ENCODE data around the gene ADAM12. TPM values are rescaled to one million over a fixed set of nuclear protein-coding genes. Genes with fewer than 3 reads are reported as not detected.

Gene ADAM12
- total and polyA plus RNA-seq, 2 donors (not counting 3 experiments of a cell fraction or from before 2014, with no cell fraction given): 0.22 to 0.33 TPM

DNA sequence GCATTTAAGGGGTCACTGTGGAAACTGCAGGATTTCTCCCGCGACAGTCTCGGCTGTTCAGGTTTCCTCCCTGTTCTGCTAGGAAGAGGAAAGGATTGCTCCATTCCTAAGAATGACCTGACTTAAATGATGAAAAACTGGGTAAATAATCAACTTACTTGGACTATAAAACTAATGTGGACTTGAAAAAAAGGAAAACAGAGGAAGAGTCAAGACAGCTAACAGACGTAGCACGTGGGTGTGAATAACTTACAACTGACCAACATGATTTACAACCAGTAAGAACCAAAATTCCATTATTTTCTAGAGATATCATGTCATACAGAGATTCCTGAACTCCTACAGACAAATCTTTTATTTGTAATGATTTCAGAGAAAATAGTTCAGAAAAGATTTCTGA is 93.8 kb downstream of the ADAM12 start:
- no peaks in the 10 kb centered on the region for H3K27me3 ChIP-seq (ENCODE audit: control insufficient read depth in 2 of 2, insufficient read depth in 2 of 2, low read length in 2 of 2)
- intact Hi-C loops (cut with micrococcal nuclease) (no loop called here), dilution Hi-C loops (cut with MboI; ENCODE audit: extremely low pct_ligation_motif_present, low sequenced_read_pairs) (no loop called here)
- no peaks in the 10 kb centered on the region for H3K4me1 ChIP-seq (ENCODE audit: control insufficient read depth, extremely low read depth, insufficient read depth, low read length)
- H3K9me3 ChIP-seq (replicated peaks; ENCODE audit: control insufficient read depth, insufficient read depth, low read length): no peaks in the 10 kb centered on the region
- FAIRE-seq (no peak), DNase-seq (ENCODE audit: low read depth, low spot score) (no peak)
- no peak overlapping the region for H3K27ac ChIP-seq (ENCODE audit: insufficient read depth, low read depth, low read length)
- TF ChIP-seq, protein P1, sequence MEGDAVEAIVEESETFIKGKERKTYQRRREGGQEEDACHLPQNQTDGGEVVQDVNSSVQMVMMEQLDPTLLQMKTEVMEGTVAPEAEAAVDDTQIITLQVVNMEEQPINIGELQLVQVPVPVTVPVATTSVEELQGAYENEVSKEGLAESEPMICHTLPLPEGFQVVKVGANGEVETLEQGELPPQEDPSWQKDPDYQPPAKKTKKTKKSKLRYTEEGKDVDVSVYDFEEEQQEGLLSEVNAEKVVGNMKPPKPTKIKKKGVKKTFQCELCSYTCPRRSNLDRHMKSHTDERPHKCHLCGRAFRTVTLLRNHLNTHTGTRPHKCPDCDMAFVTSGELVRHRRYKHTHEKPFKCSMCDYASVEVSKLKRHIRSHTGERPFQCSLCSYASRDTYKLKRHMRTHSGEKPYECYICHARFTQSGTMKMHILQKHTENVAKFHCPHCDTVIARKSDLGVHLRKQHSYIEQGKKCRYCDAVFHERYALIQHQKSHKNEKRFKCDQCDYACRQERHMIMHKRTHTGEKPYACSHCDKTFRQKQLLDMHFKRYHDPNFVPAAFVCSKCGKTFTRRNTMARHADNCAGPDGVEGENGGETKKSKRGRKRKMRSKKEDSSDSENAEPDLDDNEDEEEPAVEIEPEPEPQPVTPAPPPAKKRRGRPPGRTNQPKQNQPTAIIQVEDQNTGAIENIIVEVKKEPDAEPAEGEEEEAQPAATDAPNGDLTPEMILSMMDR (IDR thresholded peaks at IDR 0.05; ENCODE audit: extremely low read depth in 1 of 2, insufficient read depth in 1 of 2, low read depth in 1 of 2, low read length in 2 of 2): no peak
- TF ChIP-seq GATA2 (IDR thresholded peaks at IDR 0.05; ENCODE audit: insufficient read depth, insufficient read length, low read depth, low read length) (no peak), POLR2A (IDR thresholded peaks at IDR 0.05; ENCODE audit: low read depth, low read length) (no peak), EZH2 (IDR thresholded peaks at IDR 0.05; ENCODE audit: borderline replicate concordance, low read depth, low read length, severe bottlenecking) (no peak), POLR2AphosphoS5 (IDR thresholded peaks at IDR 0.05; ENCODE audit: insufficient read depth, low read depth, low read length) (no peak), MYC (IDR thresholded peaks at IDR 0.05; ENCODE audit: low read depth, low read length) (no peak), FOS (IDR thresholded peaks at IDR 0.05; ENCODE audit: borderline replicate concordance, insufficient read depth, low read length) (no peak), JUN (IDR thresholded peaks at IDR 0.05; ENCODE audit: borderline replicate concordance, insufficient read depth, insufficient read length, low read depth) (no peak)
- TF ChIP-seq, protein P2, sequence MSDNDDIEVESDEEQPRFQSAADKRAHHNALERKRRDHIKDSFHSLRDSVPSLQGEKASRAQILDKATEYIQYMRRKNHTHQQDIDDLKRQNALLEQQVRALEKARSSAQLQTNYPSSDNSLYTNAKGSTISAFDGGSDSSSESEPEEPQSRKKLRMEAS (IDR thresholded peaks at IDR 0.05; ENCODE audit: insufficient read depth, insufficient read length): no peak
- H3K4me2 ChIP-seq (ENCODE audit: insufficient read depth, low read length): no peak overlapping the region
- POLR2A ChIA-PET: no interaction called here
- no peak overlapping the region for H2AFZ ChIP-seq (ENCODE audit: low read depth, low read length)
- BruUV-seq (replicated peaks): no TSS peak
- H3K9me1 ChIP-seq (replicated peaks; ENCODE audit: control insufficient read depth, extremely low read depth, insufficient read depth, low read length): no peaks in the 10 kb centered on the region
- H3K9ac ChIP-seq (replicated peaks; ENCODE audit: extremely low read depth, insufficient read depth, low read length): no peak overlapping the region
- H4K20me1 ChIP-seq (replicated peaks; ENCODE audit: control insufficient read depth, extremely low read depth, insufficient read depth, low read length): no peaks in the 10 kb centered on the region
- CTCF ChIA-PET: no interaction called here
- H3K36me3 ChIP-seq (ENCODE audit: control insufficient read depth in 2 of 2, extremely low read depth in 1 of 2, insufficient read depth in 2 of 2, low read length in 2 of 2): no peaks in the 10 kb centered on the region
- no peaks in the 10 kb centered on the region for H3K79me2 ChIP-seq (ENCODE audit: control insufficient read depth, insufficient read depth, low read length)
- H3K4me3 ChIP-seq (replicated peaks in 1 of 3; ENCODE audit: insufficient read depth in 1 of 3, low read depth in 1 of 3, low read length in 3 of 3): no peak overlapping the region
